Ovary (tissue), 3 donors: Measurements from ENCODE around the gene CCDC136.

Source experiments
- CTCF ChIP-seq, 3 donors: fragments of 450-650 bp in 2 of 3; fragments of 200-600 bp in 1 of 3; IDR thresholded peaks; one replicate each; pipeline versions ENCODE4 v1.5.1 to v1.8.0; 2016 to 2022; ENCODE audit warnings: antibody characterized with exemption in 3 of 3, mild to moderate bottlenecking in 1 of 3
- EP300 ChIP-seq: sonication (generic); formaldehyde crosslinking; IDR thresholded peaks from one replicate; pipeline ENCODE4 v1.6.1; 2017; ENCODE audit warnings: antibody characterized with exemption
- POLR2A ChIP-seq: fragments of 450-650 bp; IDR thresholded peaks from one replicate; pipeline ENCODE4 v1.6.1; 2017; ENCODE audit warnings: antibody characterized with exemption, mild to moderate bottlenecking, moderate library complexity
- donor health status: DM: no; HTN: no; CAD: no.

- TF ChIP-seq EP300: no peak
- no peak for TF ChIP-seq CTCF (IDR thresholded peaks at IDR 0.05)
- no peak for TF ChIP-seq POLR2A
Measured at GRCh38 chr7:128840326-128841170, 48.8 kb downstream of the CCDC136 start.
